Measurements from ENCODE around the gene MAP10. TPM values are rescaled to one million over a fixed set of nuclear protein-coding genes. Genes with fewer than 3 reads are reported as not detected.
A peak's percentile ranks its signal among the peaks of the same experiment; 100 is the strongest.
"Not testable (repeated sequence)": the region's sequence is repeated elsewhere in the genome, so short reads cannot be mapped to it uniquely, and the experiment has no call there.

Gene MAP10, protein sequence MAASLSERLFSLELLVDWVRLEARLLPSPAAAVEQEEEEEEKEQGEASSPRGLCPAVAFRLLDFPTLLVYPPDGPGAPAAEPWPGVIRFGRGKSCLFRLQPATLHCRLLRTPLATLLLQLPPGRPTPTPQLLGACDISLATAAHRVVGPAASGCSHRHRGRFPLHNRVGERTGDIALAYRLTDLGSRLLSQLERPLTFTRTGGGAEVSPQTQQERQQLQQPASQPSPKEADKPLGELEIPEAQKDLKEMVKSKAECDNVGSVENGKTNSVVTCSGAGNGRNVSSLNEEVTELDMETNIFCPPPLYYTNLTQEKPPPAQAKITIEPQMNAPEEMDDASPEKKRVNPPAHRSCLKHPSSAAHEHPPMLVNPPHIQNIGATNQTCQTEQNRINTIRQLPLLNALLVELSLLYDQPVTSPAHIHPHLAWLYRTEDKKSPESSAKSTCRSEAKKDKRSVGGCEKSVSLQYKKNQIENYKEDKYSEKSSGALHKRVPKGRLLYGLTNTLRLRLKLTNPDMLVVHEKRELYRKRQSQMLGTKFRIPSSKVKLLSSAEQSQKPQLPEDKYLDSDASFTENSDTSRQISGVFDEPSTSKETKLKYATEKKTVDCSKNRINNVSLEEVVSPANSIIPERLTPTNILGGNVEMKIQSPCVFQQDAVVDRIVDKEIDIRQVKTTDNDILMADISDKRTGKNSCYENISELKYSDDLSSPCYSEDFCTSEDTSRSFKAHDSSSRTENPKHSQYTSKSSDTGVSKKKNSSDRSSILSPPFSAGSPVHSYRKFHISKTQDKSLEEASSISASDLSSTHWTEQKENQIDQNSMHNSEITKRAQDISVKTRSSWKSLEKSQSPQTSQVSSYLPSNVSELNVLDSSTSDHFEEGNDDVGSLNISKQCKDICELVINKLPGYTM
- 2.2 TPM for polyA plus RNA-seq (ENCODE audit: insufficient read length)

GRCh38 chr1:232805269-232806185, at the start of gene MAP10:
MAP10 (plus strand) TSS chr1:232805416; CDS start chr1:232805450, 34 bp downstream.
- DNase-seq (ENCODE audit: low read depth), result peak; percentile 45

GRCh38 chr1:232764458-232765251, 40.6 kb upstream of the MAP10 start:
- DNase-seq (ENCODE audit: low read depth), result no peak

DNA sequence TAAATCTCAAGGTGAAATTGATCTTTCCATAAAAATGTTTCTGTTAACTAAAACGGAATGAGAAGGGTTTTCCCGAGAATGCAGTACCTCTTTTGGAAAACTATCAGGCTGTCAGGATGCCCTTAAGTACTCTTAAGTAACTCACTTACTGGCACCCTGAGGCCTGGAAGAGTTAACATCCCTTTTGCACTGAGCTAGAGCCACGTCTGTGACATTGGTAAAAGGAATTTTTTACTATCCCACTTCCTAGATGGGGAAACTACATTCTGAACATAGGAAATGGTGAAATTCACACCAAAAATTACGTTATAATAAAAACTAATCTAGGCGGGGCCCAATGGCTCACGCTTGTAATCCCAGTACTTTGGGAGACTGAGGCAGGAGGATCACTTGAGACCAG, 39.7 kb upstream of the MAP10 start:
- DNase-seq (ENCODE audit: low read depth), result no peak

GRCh38 chr1:232766241-232766890, 38.9 kb upstream of the MAP10 start:
- no peak for DNase-seq (ENCODE audit: low read depth)

DNA sequence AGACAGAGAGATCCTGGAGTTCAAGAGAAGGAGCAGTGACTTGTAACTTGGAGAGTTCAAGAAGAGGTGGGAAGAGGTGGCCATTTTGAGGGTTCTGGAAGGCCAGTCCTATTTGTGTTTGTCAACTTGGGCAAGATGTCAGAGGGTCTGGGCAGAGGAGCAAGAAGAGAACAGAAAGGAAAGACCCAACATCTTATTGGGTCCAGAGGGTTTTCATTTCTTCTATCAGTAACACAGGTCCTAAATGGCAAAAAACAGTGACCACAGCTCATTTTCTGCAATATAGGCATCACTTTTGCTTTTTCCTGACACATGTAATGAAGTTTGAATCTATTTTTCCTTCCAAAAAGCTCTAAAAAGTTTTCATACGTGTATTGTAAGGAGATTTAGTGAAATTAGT, 38.3 kb upstream of the MAP10 start:
- no peak for DNase-seq (ENCODE audit: low read depth)

DNA sequence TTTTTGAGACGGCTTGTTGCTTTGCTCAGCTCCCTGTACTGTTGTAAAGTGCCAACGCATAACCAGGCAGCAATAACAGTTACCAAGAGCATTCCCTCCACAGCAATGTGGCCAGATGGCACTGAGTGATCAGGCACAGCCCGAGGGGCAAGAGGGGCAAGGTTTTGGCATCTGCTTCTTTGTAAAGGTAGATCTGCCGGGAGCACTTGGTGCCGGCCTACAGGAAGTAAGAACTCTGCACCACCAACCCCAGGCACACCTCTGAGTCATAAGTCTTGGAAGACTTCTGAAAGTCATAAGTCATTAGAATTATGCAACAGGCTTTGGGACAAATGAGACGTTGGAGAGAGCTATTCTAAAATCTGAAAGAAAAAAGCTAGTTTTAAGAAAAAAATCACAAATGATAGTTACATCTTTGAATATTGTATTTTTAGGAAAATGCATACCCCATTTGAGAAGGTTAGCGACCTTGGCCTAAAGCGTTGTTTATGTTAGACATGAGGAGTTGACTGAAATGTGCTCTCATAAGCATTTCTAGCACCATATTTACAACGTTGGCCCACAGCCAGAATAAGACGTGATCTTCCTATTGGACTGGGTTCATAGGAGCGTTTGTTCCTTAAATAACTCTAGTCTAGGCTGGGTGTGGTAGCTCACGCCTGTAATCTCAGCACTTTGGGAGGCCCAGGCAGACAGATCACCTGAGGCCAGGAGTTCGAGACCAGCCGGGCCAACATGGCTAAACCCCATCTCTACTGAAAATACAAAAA, 37.7 kb upstream of the MAP10 start:
- no peak for DNase-seq (ENCODE audit: low read depth)

GRCh38 chr1:232768793-232769192, 36.4 kb upstream of the MAP10 start:
- DNase-seq (ENCODE audit: low read depth), result no peak

- DNase-seq (ENCODE audit: low read depth), result no peak
Measured at GRCh38 chr1:232769733-232770132, 35.5 kb upstream of the MAP10 start.

GRCh38 chr1:232773752-232774151, 31.5 kb upstream of the MAP10 start:
- no peak for DNase-seq (ENCODE audit: low read depth)

DNA sequence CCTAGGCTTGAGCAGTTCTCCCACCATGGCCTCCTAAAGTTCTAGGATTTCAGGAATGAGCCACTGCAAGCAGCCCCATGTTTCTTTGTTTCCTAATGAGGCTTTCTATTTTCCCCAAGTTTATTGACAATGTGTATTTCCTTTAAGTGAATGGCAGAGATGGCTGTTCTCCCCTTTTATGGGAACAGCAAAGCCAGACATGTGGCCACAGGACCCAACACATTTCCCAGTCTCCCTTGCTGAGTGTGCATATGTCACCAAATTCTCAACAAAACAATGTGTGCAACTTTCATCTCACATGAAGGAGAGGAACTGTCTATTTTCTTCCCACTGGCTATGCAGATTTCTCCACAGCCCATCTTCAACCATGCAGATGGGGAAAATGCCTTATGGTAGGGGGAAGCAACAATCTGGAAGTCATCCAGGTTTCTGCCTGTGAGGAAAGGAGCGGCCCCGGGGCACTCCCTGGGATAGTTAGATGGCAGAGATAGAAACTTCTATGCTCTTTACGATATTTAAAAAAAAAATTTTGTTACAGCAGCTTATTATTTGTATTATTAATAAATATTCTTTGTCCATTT, 28.6 kb upstream of the MAP10 start:
- no peak for DNase-seq (ENCODE audit: low read depth)

GRCh38 chr1:232780354-232780753, 24.9 kb upstream of the MAP10 start:
- DNase-seq (ENCODE audit: low read depth), result no peak

GRCh38 chr1:232784794-232785193, 20.4 kb upstream of the MAP10 start:
- no peak for DNase-seq (ENCODE audit: low read depth)

DNA sequence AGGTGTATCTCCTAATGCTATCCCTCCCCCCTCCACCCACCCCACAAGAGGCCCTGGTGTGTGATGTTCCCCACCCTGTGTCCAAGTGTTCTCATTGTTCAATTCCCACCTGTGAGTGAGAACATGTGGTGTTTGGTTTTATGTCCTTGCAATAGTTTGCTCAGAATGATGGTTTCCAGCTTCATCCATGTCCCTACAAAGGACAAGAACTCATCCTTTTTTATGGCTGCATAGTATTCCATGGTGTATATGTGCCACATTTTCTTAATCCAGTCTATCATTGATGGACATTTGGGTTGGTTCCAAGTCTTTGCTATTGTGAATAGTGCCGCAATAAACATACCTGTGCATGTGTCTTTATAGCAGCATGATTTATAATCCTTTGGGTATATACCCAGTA, 19.6 kb upstream of the MAP10 start:
- not testable (repeated sequence) for DNase-seq (ENCODE audit: low read depth)

DNA sequence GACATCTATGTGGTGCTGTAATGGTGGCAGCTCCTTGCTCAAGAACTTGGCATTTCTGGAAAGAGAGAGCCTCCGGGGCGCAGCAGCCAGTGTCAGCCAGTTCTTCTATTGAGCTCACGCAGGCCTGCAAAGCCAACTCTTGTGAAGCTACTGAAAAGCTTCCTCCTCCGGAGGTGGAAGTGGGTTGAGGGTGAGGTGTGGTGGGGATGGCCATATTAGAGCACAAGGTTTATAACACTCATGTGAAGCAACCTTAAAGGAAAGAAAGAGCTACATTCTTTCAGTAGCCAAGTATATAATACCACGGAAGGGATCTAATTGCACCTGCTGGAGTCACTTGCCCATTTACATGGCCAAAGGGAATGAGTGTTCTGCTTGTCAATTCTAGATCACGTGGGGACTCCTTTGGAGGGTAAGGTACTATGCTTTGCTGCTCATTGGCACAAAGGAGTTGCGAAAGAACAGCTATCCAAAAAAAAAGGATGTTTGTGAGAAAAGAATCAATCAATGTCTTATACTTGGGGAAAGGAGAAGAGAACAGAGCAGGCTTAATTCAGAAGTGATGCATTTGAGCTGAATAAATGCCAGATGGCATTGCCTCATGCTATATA, 18.3 kb upstream of the MAP10 start:
- DNase-seq (ENCODE audit: low read depth), result no peak

DNA sequence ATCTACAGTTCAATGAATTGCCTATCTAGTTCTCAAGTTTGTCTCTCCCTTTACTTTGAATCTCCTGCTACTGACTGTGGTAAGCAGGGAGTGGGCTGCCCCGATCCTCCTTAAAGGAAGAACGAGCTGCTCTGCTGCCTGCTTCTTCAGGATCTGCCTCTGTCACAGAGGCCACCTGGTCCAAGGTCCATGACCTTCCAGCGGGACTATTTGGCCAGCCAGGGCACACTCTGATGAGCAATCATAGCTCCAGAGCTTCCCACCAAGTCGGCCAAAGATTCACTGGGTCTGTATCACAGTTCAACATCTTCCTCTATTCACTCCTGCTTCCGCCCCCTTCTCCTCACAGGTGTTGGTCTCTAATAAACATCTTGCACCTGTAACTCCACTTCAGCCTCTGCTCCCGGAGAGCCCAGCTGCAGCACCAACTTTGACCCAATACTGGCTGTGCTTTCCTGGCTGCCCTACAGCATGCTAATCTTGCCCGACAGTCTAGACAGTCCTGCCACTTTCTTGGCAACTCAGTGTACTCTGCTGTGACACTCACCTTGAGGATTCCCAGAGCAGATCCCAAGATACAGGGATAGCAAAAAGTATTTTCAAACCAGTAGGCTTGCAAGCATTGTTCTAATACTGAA, 16.9 kb upstream of the MAP10 start:
- DNase-seq (ENCODE audit: low read depth), result no peak

DNA sequence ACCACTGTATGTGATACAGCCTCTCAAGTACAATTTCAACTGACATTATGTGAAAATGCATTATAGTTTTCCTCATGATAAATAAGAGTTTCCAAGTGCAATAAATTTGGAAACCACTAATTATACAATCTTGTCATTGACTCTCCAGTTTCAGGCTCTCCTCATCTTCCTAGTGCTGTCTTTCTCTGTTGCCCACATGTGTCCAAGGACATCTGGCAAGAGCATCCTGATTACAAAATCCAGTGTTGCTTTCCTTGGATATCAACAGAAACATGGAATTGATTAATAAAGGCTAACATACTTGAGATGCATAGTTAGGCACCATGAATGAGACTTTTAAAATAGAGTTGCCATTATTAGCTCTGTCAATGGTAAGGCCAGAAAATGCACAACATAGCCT, 15.6 kb upstream of the MAP10 start:
- DNase-seq (ENCODE audit: low read depth), result no peak

DNA sequence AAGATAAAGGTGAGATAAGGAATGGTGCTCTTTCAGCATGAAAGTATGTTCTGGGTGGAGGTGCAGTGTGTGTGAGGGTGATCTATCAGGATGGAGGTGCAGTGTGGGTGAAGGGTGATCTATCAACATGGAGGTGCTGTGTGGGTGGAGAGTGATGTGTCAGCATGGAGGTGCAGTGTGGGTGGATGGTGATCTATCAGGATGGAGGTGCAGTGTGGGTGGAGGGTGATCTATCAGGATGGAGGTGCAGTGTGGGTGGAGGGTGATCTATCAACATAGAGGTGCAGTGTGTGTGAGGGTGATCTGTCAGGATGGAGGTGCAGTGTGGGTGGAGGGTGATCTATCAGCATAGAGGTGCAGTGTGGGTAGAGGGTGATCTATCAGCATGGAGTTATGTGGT, 12.3 kb upstream of the MAP10 start:
- DNase-seq (ENCODE audit: low read depth), result no peak

DNA sequence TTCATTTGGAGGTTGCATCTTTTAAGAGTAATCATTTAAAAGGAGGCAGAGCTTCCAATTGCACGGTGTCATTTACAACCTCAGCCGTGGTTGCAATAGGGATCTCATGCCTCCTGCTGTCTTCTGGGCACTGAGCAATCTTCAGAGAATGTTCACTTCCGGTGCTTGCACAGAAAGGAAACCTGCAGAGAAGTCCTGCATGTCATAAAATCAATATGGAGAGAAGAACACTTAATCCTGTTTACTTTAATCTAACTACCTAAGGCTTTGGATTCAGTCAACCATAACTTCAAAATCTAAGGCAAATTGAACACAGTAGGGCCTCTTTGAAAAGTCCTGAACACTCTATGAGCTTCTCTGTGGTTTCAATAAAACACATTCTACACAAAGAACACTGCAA, 11.3 kb upstream of the MAP10 start:
- DNase-seq (ENCODE audit: low read depth), result no peak

All from forelimb muscle (tissue), 1 donor.